Activated CD8-positive, alpha-beta memory T cell treated with anti-CD3 and anti-CD28 coated beads, Interleukin-2, amount 50 U/mL, for 1 hour (primary cell): ENCODE measurements around the gene OR1N2.
"Not testable (repeated sequence)": the region's sequence is repeated elsewhere in the genome, so short reads cannot be mapped to it uniquely, and the experiment has no call there.

Experiments
- DNase-seq: peaks from one replicate; pipeline ENCODE4 v3.0.0-alpha.2; 2020; ENCODE audit errors: extremely low read depth

OR1N2 gene

DNA sequence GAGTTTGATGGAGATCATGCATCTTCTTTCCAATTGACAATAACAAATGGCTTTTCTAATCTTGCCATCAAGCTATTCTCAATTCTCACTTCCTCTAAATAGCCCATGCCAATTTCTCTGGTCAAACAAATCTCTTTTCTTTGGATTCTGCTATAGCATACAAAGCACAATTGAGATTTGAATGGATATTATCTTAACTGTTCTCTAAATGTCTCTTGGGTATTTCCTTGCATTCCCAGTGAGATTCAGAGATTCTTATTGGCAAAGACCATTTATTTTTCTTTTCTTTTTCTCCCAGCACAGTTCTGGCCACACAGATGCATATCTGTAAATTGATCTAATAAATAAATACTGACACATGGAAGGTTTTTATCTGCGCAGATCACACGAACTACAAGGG, at the start of gene OR1N2:
OR1N2 (plus strand) TSS at position 301 of the 400 bp plus-strand sequence. CDS start 100 bp downstream, outside the sequence.
- DNase-seq, result no peak

- no peak for DNase-seq
Measured at GRCh38 chr9:122506964-122507363, 45.9 kb upstream of the OR1N2 start.

DNA sequence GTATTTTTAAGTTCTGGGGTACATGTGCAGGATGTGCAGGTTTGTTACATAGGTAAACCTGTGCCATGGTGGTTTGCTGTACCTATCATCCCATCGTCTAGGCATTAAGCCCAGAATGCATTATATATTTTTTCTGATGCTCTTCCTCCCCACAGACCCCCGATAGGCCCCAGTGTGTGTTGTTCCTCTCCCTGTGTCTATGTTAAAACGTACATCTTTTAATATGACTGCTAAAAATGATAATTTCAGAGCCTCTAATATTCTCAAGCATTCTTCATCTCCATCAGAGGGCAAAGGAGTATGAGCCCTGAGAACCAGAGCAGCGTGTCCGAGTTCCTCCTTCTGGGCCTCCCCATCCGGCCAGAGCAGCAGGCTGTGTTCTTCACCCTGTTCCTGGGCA, 42.4 kb upstream of the OR1N2 start, which contains the start of gene OR1J2:
OR1J2 (plus strand) TSS at position 301 of the 400 bp plus-strand sequence; CDS start at position 301, 0 bp downstream.
- no peak for DNase-seq

GRCh38 chr9:122518226-122518625, 34.7 kb upstream of the OR1N2 start:
- DNase-seq, result no peak

DNA sequence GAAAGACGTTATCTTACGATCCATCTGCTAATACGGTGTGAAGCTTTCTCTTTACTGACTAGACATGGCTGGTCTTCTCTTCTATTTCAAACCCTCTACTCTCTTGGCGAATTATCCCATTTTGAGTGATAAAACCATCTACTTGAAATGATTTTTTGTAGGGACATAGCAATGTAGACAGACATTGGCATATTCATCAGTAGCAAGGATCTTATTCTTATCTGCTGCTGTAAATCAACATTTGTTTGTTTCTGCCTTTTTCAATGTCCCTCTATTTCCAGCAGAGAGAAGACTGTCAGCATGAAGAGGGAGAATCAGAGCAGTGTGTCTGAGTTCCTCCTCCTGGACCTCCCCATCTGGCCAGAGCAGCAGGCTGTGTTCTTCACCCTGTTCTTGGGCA, 34.1 kb upstream of the OR1N2 start, which contains the start of gene OR1J4:
OR1J4 (plus strand) TSS at position 301 of the 400 bp plus-strand sequence; CDS start at position 301, 0 bp downstream.
- DNase-seq, result no peak

DNA sequence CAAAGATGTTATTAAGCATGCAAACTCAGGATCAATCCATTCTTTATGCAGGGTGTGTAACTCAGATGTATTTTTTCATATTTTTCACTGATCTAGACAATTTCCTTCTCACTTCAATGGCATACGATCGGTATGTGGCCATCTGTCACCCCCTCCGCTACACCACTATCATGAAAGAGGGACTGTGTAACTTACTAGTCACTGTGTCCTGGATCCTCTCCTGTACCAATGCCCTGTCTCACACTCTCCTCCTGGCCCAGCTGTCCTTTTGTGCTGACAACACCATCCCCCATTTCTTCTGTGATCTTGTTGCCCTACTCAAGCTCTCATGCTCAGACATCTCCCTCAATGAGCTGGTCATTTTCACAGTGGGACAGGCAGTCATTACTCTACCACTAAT, 33.5 kb upstream of the OR1N2 start:
- DNase-seq, result no peak

- no peak for DNase-seq
Measured at GRCh38 chr9:122526602-122527001, 26.3 kb upstream of the OR1N2 start.

GRCh38 chr9:122527193-122527592, 25.7 kb upstream of the OR1N2 start, which contains the start of gene OR1N1:
OR1N1 (minus strand) TSS chr9:122527293; CDS start chr9:122527293, 0 bp downstream.
- no peak for DNase-seq

DNA sequence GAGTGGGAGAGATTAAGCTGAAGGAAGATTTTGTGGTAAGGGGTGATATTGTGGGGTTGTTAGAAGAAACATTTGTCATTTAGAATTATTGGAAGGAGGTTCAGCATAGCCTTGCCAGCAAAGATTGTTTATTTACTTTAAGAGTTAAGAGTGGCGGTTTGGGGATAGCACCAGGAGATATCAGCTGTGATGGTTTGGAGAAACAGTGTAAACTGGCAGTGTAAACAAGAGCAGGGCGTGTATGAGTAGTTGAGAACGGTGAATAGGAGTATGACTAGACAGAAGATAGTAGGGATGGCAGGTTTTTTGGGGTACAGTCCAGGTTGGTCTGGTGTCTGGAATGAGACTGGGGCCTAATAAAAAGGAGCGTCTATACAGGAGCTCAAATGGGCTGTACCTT, 21.8 kb upstream of the OR1N2 start:
- not testable (repeated sequence) for DNase-seq

GRCh38 chr9:122536134-122536533, 16.8 kb upstream of the OR1N2 start:
- no peak for DNase-seq

GRCh38 chr9:122537066-122537465, 15.8 kb upstream of the OR1N2 start:
- DNase-seq, result not testable (repeated sequence)

GRCh38 chr9:122538757-122539156, 14.2 kb upstream of the OR1N2 start:
- DNase-seq, result no peak

- DNase-seq, result no peak
Measured at GRCh38 chr9:122546196-122546595, 6.7 kb upstream of the OR1N2 start.

GRCh38 chr9:122551371-122551770, 1.5 kb upstream of the OR1N2 start:
- DNase-seq, result no peak

DNA sequence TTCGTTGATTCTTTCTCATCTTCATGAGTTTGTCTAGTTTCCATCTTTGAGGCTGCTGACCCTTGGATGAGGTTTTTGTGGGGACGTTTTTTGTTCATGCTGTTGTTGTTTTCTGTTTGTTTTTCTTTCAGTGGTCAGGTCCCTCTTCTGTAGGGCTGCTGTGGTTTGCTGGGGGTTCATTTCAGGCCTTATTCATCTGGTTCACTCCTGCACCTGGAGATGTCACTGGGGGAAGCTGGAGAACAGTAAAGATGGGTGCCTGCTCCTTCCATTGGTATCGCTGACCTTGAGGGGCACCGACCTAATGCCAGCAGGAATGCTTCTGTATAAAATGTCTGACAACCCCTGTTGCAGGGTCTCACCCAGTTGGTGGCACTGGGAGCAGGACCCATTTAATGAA, 8.5 kb downstream of the OR1N2 start:
- no peak for DNase-seq

- no peak for DNase-seq
Measured at GRCh38 chr9:122562134-122562760, 9.3 kb downstream of the OR1N2 start.

DNA sequence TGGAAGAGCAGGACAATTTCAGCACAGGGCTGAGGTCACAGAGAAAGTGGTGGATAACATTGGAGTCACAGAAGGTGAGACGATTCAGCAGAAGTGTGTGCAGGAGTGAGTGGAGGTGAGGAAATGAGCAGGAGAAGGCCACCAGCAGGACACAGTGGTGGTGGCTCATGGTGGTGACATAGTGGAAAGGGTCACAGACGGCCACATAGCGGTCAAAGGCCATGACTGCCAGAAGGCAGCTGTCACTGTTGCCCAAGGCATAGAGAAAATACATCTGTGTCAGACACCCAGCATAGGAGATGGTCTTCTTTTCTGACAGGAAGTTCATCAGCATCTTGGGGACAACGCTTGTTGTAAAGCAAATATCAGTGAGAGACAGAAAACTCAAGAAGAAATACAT, 15.0 kb downstream of the OR1N2 start:
- no peak for DNase-seq

DNA sequence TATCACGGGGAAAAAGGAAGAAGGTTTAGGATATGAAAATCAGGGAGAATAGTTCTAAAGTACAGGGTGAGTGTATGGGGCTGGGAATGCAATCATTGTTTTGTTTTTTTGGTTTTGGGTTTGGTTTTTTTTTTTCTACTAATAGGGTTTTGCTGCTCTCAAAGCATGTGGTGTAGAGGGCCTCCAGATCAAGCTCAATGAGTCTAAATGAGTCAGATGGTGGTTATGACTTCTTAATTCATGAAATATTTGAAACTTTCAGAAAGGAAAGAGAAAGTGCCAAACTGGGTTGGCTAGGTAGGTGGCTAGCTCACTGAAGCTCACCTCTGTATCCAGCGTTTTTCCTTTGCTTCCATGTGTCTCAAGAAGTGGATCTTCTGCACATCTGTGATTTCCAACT, 19.5 kb downstream of the OR1N2 start:
- DNase-seq, result no peak

- DNase-seq, result no peak
Measured at GRCh38 chr9:122579874-122580273, 27.0 kb downstream of the OR1N2 start.

DNA sequence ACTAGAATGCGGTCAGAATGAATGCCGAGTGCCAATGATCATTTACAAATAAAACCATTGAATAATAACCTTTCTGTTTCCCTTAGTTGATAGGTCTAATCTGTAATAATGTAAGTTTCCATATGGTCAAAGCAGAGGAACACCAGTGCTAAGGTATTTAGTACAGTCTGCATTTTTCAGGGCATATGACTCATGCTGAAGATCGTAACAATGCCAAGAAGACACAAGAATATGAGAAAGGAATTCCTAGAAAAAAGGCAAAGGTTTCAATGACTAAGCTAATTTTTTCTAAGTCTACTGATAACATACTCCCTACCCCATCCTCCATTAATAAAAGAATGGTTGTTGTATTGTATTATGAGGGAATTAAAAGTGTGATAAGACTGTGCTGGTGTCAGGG, 27.4 kb downstream of the OR1N2 start:
- no peak for DNase-seq

DNA sequence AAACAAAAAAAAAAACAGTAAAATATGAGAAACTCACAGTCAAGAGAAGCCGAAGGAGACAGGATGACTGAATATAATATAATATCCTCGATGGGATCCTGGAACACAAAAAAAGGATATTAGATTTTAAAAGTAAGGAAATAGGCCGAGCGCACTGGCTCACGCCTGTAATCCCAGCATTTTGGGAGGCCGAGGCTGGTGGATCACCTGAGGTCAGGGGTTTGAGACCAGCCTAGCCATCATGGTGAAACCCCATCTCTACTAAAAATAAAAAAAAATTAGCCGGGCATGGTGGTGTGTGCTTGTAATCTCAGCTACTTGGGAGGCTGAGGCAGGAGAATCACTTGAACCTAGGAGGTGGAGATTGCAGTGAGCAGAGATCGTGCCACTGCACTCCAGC, 30.4 kb downstream of the OR1N2 start, which contains the start of gene OR1L8:
OR1L8 (minus strand) TSS at position 101 of the 400 bp plus-strand sequence. CDS start 14,907 bp downstream, outside the sequence.
- DNase-seq, result not testable (repeated sequence)
